ENCODE measurements around the gene CHAF1B.
A peak's percentile ranks its signal among the peaks of the same experiment; 100 is the strongest.

Gene CHAF1B

GRCh38 chr21:36452281-36452825, 67.2 kb downstream of the CHAF1B start:
- CTCF ChIA-PET = no interaction called here
- Histone ChIP-seq H3K4me3 (ENCODE audit: low read depth, low read length) (no peak overlapping the region), H3K36me3 (ENCODE audit: control insufficient read depth in 2 of 2, insufficient read depth in 1 of 2, low read length in 2 of 2) (no peaks in the 10 kb centered on the region), H3K4me1 (ENCODE audit: control insufficient read depth, insufficient read depth, low read length) (peaks cover 5% of the 10 kb centered on the region), H3K27ac (ENCODE audit: extremely low read depth, low read depth, low read length) (no peak overlapping the region), H3K9me3 (ENCODE audit: control insufficient read depth, insufficient read depth, low read depth, low read length) (no peaks in the 10 kb centered on the region)
- POLR2A ChIA-PET = no interaction called here
- TF ChIP-seq KLF7 (tag by site-specific recombination; IDR thresholded peaks at IDR 0.05; ENCODE audit: borderline replicate concordance) (no peak), ZBTB26 (tag by site-specific recombination; optimal IDR thresholded peaks at IDR 0.05) (no peak), ZNF639 (tag by site-specific recombination; IDR thresholded peaks at IDR 0.05) (no peak), ZNF146 (tag by site-specific recombination; IDR thresholded peaks at IDR 0.05) (no peak), ZNF580 (tag by site-specific recombination; IDR thresholded peaks at IDR 0.05) (no peak), ZNF121 (tag by site-specific recombination; IDR thresholded peaks at IDR 0.05) (0 out of 2 replicates have a peak, but pooled peaks have one; percentile 26), ZNF768 (tag by site-specific recombination; IDR thresholded peaks at IDR 0.05) (no peak)

- ChIA-PET CTCF (interaction anchor here (0.6 to 0.8 kb wide), 2 partner anchors 33 to 1099 kb away, joined by 3 read pairs; no protein-coding TSS in a partner anchor), POLR2A (interaction anchor here (0.6 to 1.3 kb wide), 2 partner anchors 16 to 24 kb away, joined by 3 read pairs; no protein-coding TSS in a partner anchor)
- TF ChIP-seq ZNF394 (tag by site-specific recombination; IDR thresholded peaks at IDR 0.05; ENCODE audit: borderline replicate concordance) (no peak), ZNF704 (tag by site-specific recombination; IDR thresholded peaks at IDR 0.05) (no peak), FEZF1 (tag by site-specific recombination; IDR thresholded peaks at IDR 0.05) (peak; percentile 26; the same call in 1 of the 2 replicates), BCL11A (tag by site-specific recombination; IDR thresholded peaks at IDR 0.05; ENCODE audit: low read depth) (no peak), ZIC2 (tag by site-specific recombination; IDR thresholded peaks at IDR 0.05) (peak; percentile 100), GLIS1 (tag by site-specific recombination; IDR thresholded peaks at IDR 0.05) (peak; percentile 58; the same call in 1 of the 2 replicates), ZNF114 (tag by site-specific recombination; IDR thresholded peaks at IDR 0.05) (no peak), YY1 (tag by site-specific recombination; IDR thresholded peaks at IDR 0.05) (no peak), GLIS2 (tag by site-specific recombination; IDR thresholded peaks at IDR 0.05) (no peak)
- Histone ChIP-seq H3K9me3 (ENCODE audit: control insufficient read depth, insufficient read depth, low read depth, low read length) (no peaks in the 10 kb centered on the region), H3K27ac (ENCODE audit: extremely low read depth, low read depth, low read length) (no peak overlapping the region), H3K4me1 (ENCODE audit: control insufficient read depth, insufficient read depth, low read length) (peaks cover 5% of the 10 kb centered on the region), H3K36me3 (ENCODE audit: control insufficient read depth in 2 of 2, insufficient read depth in 1 of 2, low read length in 2 of 2) (no peaks in the 10 kb centered on the region), H3K4me3 (ENCODE audit: low read depth, low read length) (no peak overlapping the region)
Observed at GRCh38 chr21:36454093-36454531, 68.9 kb downstream of the CHAF1B start.

GRCh38 chr21:36454706-36455105, 69.5 kb downstream of the CHAF1B start:
- Histone ChIP-seq H3K36me3 (ENCODE audit: control insufficient read depth in 2 of 2, insufficient read depth in 1 of 2, low read length in 2 of 2) (no peaks in the 10 kb centered on the region), H3K4me3 (ENCODE audit: low read depth, low read length) (no peak overlapping the region), H3K9me3 (ENCODE audit: control insufficient read depth, insufficient read depth, low read depth, low read length) (no peaks in the 10 kb centered on the region), H3K27ac (ENCODE audit: extremely low read depth, low read depth, low read length) (no peak overlapping the region), H3K4me1 (ENCODE audit: control insufficient read depth, insufficient read depth, low read length) (peaks cover 8% of the 10 kb centered on the region)
- ChIA-PET CTCF (interaction anchor here (0.6 to 0.8 kb wide), 2 partner anchors 30 to 1099 kb away, joined by 3 read pairs; no protein-coding TSS in a partner anchor), POLR2A (interaction anchor here (1.3 kb wide), 1 partner anchor 24 kb away, joined by 3 read pairs; no protein-coding TSS in a partner anchor)
- TF ChIP-seq ZNF341 (tag by site-specific recombination; IDR thresholded peaks at IDR 0.05; ENCODE audit: low read depth) (no peak), ZNF202 (tag by site-specific recombination; IDR thresholded peaks at IDR 0.05; ENCODE audit: borderline replicate concordance) (no peak), ZNF138 (tag by site-specific recombination; IDR thresholded peaks at IDR 0.05; ENCODE audit: borderline replicate concordance) (no peak), ZFHX2 (tag by site-specific recombination; conservative IDR thresholded peaks at IDR 0.05) (no peak), ZBTB48 (tag by site-specific recombination; IDR thresholded peaks at IDR 0.05) (no peak), ZSCAN23 (tag by site-specific recombination; IDR thresholded peaks at IDR 0.05) (no peak), PRDM1 (tag by site-specific recombination; IDR thresholded peaks at IDR 0.05) (no peak), ZNF626 (tag by site-specific recombination; IDR thresholded peaks at IDR 0.05) (no peak), ZNF670 (tag by site-specific recombination; IDR thresholded peaks at IDR 0.05; ENCODE audit: low read depth) (no peak), SALL2 (tag by site-specific recombination; IDR thresholded peaks at IDR 0.05; ENCODE audit: borderline replicate concordance) (no peak)
